ENCODE measurements around the gene NEURL1B.
"Not testable (repeated sequence)": the region's sequence is repeated elsewhere in the genome, so short reads cannot be mapped to it uniquely, and the experiment has no call there.

DNA sequence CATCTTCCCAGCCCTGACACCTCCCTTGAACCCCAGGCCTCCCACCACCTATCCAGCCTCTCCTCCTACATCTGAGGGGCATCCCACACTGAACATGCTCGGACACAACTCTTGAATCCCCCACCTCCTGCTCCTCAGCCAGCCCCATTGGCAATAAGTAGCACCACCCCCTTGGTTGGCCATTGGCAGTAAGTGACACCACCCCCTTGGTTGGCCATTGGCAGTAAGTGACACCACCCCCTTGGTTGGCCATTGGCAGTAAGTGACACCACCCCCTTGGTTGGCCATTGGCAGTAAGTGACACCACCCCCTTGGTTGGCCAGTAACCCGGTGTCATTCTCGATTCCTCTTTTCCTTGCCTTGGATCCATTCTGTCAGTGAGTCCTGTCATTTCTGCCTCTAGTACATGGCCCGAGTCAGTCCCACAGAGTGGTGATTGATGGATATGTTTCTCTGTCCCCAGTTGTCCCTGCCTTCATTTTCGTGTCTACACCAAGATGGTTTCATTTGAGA, 37.4 kb downstream of the NEURL1B start:
- not testable (repeated sequence) for TF ChIP-seq GATA3 (IDR thresholded peaks at IDR 0.05; ENCODE audit: borderline replicate concordance); RNF2 (IDR thresholded peaks at IDR 0.05; ENCODE audit: borderline replicate concordance, low read depth); ESRRA (IDR thresholded peaks at IDR 0.05; ENCODE audit: borderline replicate concordance, low read length); EP300 (IDR thresholded peaks at IDR 0.05); REST (IDR thresholded peaks at IDR 0.05); CHD2 (IDR thresholded peaks at IDR 0.05; ENCODE audit: low read length, partially characterized antibody); POLR2A (IDR thresholded peaks at IDR 0.05; ENCODE audit: low read length); HDAC2 (IDR thresholded peaks at IDR 0.05); PBX3 (IDR thresholded peaks at IDR 0.05)
- TF ChIP-seq, protein P1, sequence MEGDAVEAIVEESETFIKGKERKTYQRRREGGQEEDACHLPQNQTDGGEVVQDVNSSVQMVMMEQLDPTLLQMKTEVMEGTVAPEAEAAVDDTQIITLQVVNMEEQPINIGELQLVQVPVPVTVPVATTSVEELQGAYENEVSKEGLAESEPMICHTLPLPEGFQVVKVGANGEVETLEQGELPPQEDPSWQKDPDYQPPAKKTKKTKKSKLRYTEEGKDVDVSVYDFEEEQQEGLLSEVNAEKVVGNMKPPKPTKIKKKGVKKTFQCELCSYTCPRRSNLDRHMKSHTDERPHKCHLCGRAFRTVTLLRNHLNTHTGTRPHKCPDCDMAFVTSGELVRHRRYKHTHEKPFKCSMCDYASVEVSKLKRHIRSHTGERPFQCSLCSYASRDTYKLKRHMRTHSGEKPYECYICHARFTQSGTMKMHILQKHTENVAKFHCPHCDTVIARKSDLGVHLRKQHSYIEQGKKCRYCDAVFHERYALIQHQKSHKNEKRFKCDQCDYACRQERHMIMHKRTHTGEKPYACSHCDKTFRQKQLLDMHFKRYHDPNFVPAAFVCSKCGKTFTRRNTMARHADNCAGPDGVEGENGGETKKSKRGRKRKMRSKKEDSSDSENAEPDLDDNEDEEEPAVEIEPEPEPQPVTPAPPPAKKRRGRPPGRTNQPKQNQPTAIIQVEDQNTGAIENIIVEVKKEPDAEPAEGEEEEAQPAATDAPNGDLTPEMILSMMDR (IDR thresholded peaks at IDR 0.05): not testable (repeated sequence)

All from A549 (cell line).